ENCODE data around the gene FIBCD1.

GRCh38 chr9:130927338-130927737, 11.7 kb downstream of the FIBCD1 start:
- no peak for TF ChIP-seq CTCF (IDR thresholded peaks at IDR 0.05; ENCODE audit: control extremely low read depth in 1 of 3, insufficient read depth in 1 of 3, low read depth in 1 of 3, low read length in 3 of 3)
- no peak for TF ChIP-seq CEBPB (IDR thresholded peaks at IDR 0.05; ENCODE audit: low read depth, low read length)
- no peak for TF ChIP-seq EP300 (IDR thresholded peaks at IDR 0.05; ENCODE audit: borderline replicate concordance in 1 of 2, low read depth in 2 of 2, low read length in 2 of 2)
- TF ChIP-seq RFX5 (IDR thresholded peaks at IDR 0.05; ENCODE audit: borderline replicate concordance, low read depth, low read length), result no peak
- no peak for TF ChIP-seq TAF1 (IDR thresholded peaks at IDR 0.05; ENCODE audit: low read depth, low read length)
- no peak for TF ChIP-seq SAP30 (IDR thresholded peaks at IDR 0.05; ENCODE audit: insufficient read depth, insufficient replicate concordance, low read length)
- no peak for TF ChIP-seq ZNF274 (IDR thresholded peaks at IDR 0.05; ENCODE audit: borderline replicate concordance, extremely low read depth, low read length)
- TF ChIP-seq SIRT6 (IDR thresholded peaks at IDR 0.05; ENCODE audit: low read length), result no peak
- TF ChIP-seq CBX5 (IDR thresholded peaks at IDR 0.05; ENCODE audit: low read depth, low read length), result no peak
- no peak for TF ChIP-seq CREB1 (IDR thresholded peaks at IDR 0.05)
- no peak for TF ChIP-seq HDAC2 (IDR thresholded peaks at IDR 0.05; ENCODE audit: borderline replicate concordance in 1 of 2, low read depth in 2 of 2, low read length in 2 of 2)
- no peak for TF ChIP-seq POLR2A (IDR thresholded peaks at IDR 0.05; ENCODE audit: control extremely low read depth in 1 of 2, low read depth in 2 of 2, low read length in 2 of 2)
- TF ChIP-seq RNF2 (IDR thresholded peaks at IDR 0.05; ENCODE audit: borderline replicate concordance, low read depth, low read length, missing control alignments, poor library complexity, severe bottlenecking), result no peak
